Stimulated activated CD4-positive, alpha-beta T cell treated with anti-CD3 and anti-CD28 coated beads, TNF-alpha, amount 100 ng/mL, for 4 hours (primary cell): ENCODE results near the gene SLC35F3.

ENCODE experiments used
- DNase-seq, 3 experiments: peaks; one replicate each; pipeline ENCODE4 v3.0.0-alpha.2; 2020; ENCODE audit warnings: low read depth in 3 of 3

SLC35F3 gene

DNA sequence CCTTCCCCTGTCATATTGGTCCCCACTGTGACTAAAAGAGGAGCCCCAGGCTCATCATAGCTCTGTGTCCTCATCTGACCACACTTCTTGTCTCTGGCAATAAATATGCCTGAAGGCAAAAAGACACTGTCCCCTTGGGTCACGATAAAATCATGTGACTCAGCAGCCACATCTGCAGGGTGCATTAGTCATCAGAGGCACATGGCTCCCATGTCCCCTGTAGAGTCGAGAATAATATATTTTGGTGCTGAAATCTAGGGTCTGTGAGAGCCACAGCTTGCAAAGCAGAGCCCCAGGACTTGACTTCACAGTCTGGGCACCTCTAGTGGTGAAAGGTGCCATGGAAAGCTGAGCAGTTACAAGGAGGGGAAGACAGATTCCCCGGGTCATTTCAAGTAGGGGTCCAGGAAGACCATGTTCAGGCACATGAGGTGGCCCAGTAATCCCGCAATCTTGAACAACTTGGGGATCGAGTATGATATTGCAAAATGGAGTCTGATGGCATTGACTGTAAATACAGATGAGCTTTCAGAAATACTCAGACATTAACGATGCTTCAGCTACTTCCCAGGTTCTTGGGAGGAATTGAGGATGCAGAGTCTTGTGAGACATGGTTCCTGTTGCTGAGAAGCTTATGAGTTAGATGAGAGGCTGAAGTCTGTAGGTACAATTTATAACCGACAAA is 68.6 kb downstream of the SLC35F3 start:
- DNase-seq = no peak

DNA sequence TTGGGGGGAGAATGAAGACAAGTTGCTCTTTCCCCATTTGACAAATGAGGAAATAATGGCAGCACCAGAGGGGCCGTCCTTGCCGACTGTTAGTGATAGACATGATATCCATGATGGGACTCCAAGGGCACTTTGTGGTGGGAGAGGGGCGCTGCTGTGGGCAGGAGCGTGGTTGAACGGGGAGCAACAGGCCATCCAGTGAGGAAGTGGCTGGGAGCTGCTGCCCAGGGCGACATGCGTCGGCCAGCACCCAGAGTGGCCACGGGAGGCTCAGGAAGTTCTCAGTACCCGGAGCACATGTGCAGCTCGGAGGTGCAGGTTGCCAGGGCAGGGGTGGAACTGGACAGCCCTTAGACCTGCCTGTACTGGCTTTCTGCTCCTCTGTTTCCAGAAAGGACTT is 71.0 kb downstream of the SLC35F3 start:
- DNase-seq = no peak

DNA sequence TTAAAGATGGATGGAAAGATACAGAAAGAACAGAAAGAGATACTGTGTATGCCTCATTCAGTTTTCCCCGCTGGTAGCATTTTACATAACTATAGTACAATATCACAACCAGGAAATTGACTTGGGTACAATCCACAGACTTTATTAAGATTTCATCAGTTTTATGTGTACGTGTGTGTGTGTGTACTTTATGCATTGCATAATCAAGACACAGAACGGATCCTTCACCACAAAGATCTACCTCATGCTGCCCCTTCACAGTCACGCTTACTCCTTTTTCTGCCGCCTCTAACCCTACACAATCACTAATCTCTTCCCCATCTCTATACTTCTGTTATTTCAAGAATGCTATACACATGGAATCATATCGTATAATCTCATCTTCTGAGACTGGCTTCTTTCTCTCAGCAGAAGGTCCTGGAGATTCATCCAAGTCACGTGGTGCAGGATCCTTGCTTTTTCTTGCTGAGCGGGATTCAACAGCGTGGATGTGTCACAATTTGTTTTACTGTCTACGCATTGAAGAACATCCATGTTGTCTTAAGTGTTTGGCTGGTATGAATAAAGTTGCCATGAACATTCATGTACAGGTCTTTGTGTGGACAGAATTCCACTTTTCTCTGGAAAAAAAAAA is 76.7 kb downstream of the SLC35F3 start:
- DNase-seq = no peak

DNA sequence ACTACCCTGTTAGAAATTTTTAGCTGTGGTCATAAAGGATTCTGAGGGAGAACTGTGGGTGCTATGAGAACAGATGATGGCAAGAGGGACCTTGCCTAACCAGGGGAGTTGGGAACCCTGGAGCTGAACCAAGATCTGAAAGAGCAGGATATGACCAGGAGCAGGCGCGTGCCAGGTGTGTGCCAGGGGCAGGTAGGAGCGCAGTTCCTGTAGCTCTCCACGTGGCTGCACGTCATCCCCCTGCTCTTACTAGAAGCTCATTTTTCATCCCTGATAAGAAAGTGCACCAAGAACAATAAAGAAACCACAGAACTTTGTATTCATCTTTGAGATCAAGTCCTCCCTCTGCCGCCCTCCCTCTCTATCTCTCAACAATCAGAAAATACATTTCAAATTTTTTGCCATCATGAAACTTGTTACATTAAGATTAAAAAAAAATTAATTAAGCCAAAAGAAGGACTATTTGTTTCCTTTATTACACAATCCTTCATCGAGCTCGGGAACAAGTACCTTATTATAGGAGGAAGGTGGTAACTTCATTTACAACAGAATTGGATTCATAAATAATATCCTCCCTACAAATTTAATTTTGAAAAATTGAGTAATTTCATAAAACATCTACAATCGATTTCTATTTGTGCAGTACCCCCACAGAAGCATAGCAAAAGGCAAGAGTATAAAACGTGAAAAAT is 78.5 kb downstream of the SLC35F3 start:
- DNase-seq = no peak

DNA sequence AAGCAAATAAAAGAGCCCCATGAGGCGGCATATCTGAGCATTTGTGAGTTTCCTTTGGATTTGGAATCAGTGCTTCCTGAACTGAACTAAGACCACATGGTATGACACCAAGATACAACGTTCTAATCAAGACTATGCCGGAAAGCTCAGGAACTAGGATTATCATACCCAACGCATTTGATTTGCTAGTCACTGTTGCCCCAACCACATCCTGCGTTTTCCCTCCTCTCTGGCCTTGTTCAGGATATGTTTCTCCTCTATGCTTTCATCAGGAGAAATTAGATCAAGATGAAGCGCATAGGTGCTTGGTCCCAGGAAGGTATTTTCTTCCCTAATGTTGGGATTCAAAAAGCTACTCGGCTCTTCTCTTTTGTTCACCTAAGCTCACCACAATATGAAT is 79.3 kb downstream of the SLC35F3 start:
- no peak for DNase-seq

DNA sequence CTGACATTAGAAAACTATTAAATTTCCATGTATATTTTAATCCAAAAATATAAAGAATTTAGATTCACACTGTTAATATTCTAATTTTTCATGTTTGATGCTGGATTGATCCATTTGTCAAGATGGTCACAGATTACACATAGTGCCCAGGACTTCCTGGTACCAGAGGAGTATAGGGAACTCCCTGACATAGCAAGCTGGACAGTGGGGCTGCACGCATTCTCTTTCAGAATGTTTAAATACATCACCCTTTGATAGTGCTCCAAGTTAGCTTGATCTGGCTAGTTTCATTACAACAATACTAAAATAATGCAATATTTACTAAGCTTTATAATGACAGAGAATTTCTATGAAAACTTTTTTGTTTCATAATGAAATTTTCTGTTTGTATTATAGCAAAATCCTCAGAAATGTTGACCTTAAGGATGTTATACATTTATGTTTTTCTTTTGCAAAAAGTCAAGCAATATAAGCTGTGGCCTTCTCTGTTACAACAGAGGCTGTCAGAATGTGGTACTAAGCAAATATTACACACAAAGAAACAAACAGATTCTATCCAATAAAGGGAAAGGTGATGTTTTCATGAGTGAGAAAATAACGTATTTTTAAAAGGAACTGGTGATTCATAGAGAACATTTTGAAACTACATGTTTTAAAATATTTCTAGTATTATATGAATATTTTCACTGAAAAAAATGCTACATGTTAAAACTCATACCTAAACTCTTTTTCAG is 84.7 kb downstream of the SLC35F3 start:
- DNase-seq = no peak

DNA sequence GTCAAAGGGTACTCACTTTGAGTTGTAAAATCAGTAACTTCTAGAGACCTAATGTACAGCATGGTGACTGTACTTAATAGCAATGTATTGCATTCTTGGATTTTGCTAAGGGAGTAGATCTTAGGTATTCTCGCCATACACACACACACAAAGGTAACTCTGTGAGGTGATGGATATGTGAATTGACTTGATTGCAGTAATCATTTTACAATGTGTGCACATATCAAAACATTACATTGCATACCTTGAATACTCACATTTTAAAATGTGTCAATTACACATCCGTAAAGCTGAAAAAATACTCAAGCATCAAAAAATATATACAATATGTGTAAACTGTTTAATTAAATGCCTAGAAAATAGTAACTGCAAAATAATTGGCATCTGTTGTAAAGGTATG is 86.0 kb downstream of the SLC35F3 start:
- DNase-seq = no peak

DNA sequence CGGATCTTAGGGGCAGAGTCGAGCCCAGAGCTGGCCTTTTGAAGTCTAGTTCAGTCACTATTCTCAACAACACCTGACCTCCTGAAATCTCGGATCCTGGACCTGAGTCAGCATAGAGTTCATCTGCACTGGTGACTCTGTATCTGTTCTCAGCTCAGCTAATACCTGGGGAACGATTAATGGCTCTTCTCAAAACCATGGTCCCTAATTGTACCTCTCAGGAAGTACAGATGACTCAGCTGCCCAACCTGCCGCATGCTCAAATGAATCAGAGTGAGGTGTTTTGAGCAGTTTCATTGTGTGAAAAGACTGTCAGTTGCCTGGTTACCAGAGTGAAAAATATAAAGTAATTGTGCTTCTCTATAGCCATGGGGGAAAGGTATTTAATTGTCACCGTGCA is 89.2 kb downstream of the SLC35F3 start:
- no peak for DNase-seq

DNA sequence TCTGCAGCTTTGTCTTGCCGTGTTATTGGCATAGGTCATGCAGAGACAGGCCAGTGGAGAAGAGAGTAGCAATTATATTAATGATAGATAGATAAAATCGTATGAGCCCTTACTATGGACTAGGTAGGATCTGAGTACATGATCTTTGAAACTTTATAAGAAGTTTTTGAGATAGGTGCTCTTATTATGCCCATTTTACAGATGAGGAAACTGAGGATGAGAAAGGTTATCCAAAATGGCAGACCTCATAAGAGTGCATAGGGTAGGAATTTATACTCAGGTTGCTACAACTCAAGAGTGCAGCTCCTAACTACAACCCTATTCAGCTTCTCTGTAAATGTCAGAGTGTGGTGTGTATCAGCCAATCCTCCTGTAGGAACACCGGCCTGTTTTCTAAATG is 89.6 kb downstream of the SLC35F3 start:
- DNase-seq = no peak

DNA sequence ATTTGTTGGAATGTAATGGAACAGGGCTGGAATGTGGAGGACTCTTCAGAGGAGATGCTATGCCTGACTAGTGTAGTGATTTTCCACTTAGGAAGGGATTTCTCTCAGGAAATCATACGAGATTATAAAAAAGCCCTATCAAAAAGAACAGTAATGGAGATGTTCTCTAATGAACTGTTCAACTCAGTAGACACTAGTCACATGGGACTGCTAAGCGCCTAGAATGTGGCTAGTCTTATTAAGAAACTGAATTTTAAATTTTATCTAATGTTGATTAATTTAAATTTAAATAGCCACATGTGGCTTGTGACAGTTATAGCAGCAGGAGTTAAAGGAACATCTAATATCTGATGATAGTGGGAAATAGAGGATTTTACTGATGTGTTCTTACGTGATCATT is 94.0 kb downstream of the SLC35F3 start:
- no peak for DNase-seq

DNA sequence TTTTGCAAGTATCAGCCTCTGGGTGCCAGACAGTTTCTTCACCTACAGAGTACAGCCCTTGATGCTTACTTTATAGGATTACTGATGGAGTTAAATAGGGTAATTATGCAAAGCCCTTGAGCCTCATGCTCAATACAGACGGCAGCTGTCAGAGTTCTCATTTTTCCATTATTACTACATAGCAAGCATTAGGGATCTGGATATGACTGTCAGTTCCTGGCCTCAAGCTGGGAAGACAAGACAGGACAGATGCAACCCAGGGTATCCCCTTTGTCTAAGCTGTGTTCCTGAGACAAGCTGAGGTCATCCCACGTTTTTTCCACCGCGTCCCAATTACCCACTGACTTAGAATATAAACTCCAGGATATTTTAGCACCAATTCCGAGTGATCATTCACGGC is 94.4 kb downstream of the SLC35F3 start:
- DNase-seq = no peak

DNA sequence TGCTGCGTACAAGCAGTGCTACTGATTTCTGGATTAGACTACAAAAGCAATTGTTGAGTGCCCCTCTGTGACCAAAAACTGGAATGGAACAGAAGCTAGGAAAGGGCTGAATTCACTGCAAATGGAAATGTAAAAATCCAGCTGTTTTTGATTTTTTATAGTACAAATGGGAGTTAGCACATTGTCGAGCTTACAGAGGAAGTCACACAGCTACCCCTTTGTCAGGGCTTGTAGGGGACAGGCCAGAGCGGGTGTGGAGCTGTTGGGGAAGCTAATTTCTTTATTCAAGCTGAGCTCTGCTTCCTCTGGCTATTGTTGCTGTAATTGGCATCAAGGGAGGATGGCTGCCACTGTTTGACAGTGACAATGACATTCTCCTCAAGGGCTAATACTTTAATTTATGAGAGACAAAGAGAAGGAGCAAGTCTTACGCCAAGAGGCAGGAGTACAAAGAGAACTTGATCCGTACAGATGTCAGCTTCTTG is 96.1 kb downstream of the SLC35F3 start:
- no peak for DNase-seq

DNA sequence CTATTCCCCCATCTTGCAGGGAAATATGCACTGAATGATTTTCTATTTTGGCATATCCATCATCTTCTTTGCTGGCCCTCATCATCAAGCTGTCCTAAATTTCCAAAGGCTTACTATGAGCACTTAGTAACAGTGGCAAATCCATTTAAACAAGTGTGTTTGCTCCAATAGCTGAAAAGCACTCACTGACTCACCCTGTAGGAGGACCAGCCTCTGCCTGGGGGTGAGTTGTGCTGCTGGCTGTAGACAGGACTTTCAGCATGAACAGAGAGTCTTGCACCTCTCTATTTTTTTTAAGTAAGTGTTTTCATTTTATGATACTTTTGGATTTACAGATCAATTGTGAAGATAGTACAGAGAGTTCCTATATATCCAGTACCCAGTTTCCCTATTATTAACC is 97.3 kb downstream of the SLC35F3 start:
- no peak for DNase-seq

DNA sequence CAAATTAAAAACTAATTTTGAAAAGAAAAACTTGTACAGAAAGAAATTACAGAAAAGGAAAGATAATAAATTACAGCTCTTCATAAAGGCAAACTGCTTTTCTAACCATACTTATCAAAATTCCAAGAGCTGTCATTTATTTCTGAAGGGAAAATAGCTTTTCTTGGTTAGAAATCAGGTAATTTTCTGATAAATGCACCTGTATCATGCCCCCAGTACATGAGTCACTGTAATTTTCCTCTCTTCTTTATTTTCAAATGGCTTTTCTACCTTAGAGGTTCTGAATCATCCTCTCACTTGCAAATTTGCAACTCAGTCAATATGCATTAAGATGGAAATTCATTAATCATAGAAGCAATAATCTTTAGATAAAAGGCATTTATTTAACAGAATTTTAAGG is 100.1 kb downstream of the SLC35F3 start:
- DNase-seq = no peak

DNA sequence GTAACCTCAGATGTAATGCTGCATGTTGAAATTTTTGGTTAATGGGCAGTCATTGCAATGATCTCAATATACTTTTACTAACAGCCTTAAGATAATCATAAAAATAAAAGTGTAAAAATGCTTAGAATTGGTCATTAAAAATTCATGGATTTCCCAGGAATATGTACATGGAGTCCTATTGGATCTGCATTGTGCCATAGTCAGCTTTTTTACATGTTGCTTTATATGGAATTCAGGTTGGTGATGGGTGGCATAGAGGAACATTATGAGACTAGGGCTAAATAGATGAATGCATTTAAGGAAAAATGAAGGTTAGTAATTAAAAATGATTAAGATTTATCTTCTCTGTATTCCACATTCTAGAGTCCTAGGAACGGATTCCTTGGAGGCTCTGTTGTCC is 103.2 kb downstream of the SLC35F3 start:
- DNase-seq = no peak

DNA sequence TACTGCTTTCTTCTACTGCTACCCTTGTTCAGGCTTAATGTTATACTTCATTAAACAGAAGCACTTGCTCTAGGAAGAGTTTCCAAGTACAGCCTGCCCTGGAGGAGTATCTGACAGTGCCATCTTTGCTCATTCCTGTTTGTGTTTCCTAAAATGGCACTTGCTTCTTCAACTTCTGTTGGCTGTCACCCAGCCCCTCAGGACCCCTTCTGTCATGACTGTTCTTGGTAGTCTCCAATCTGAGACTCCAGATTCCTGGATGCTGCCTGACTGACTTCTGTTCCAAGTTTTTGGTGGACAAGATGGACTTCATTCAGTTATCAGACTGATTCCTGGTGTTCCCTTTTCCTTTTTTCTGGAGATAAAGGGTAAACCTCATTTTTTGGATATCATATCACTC is 104.1 kb downstream of the SLC35F3 start:
- no peak for DNase-seq

DNA sequence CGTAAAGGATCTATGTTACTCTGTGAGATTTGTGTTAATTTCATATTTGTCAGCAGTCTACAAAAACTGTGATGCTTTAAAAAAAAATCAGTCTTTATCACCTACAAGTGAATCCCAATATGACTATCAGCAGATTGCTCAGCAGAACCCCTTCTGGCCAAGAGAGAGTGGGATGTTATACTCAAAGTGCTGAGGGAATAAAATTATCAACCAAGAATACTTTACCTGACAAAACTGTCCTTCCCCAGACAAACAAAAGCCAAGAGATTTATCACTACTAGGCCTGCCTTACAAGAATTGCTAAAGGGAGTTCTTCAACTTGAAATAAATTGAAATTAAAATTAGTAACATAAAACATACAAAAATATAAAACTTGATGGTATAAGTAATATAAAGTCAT is 105.2 kb downstream of the SLC35F3 start:
- DNase-seq = no peak

DNA sequence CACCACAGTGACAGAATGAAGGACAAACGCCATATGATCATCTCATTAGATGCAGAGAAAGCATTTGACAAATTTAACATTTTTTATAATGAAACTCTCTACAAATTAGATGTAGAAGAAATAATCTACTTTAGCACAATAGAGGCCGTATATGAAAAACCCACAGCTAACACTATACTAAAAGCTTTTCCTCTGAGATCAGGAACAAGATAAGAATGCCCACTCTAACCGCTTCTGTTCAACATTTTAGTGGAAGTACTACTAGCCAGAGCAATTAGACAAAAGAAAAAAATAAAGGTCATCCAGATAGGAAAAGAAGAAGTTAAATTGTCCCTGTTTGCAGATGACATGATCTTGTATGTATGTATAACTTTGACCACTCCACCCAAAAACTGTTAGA is 109.7 kb downstream of the SLC35F3 start:
- DNase-seq = no peak

DNA sequence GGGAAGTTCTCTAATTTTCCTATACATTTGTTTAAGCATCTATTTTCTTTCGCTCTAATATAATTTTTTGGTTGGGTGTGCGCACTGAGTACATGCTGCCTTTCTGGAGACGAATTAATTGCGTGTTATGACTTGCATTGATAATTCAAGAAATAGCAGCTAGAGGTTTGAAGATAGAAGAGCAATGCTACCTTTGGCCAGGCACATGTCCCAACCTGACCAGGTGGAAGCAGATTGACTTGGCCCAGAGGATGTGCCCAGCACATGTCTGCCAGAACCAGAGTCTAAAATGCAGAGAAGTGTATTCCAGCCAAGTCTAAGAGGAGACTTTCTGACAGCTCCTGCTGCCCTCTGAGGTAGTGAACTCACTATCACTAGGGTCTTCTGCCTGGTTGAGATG is 114.3 kb downstream of the SLC35F3 start:
- DNase-seq = no peak

DNA sequence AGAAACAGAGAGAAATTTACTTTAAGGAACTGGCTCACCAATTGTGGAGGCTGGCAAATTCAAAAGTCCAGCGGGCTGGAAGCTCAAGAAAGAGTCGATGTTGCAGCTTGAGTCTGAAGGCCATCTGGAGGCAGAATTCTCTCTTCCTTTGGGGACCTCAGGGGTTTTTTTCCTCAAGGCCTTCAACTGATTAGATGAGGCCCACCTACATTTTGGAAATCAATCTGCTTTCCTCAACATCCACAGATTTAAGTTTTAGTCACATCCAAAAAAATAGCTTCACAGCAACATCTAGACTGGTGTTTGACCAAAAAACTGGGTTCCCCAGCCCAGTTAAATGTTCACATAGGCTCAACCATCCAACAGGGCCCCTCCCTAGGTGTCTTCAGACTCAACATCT is 114.9 kb downstream of the SLC35F3 start:
- DNase-seq = no peak

DNA sequence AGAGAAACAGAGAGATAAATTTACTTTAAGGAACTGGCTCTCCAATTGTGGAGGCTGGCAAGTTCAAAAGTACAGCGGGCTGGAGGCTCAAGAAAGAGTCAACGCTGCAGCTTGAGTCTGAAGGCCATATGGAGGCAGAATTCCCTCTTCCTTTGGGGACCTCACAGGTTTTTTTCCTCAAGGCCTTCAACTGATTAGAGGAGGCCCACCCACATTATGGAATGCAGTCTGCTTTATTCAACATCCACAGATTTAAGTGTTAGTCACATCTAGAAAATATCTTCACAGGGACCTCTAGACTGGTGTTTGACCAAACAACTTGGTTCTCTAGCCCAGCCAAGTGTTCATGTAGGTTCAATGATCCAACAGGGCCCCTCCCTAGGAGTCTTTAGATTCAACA is 117.8 kb downstream of the SLC35F3 start:
- no peak for DNase-seq

DNA sequence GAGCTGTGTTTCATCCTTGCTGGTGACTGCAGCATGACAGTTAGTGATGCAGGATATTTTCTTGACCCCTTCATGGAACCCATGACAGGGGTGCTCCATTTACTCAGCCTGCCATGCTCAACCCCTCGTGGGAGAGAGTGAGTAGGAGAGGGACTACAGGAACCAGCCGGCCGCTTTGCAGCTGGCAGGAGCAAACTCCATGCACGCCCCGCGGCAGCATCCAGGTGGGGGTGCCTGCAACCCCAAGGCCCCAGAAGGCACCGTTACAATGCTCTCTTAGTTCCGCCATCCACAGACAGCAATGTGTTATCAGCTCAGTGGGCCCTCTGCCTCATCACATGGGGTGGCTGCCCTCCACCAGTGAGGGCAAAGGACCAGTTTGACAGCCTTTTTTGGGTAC is 135.1 kb downstream of the SLC35F3 start:
- DNase-seq = no peak
